ENCODE data around the gene BIRC6.

The BIRC6 gene

DNA sequence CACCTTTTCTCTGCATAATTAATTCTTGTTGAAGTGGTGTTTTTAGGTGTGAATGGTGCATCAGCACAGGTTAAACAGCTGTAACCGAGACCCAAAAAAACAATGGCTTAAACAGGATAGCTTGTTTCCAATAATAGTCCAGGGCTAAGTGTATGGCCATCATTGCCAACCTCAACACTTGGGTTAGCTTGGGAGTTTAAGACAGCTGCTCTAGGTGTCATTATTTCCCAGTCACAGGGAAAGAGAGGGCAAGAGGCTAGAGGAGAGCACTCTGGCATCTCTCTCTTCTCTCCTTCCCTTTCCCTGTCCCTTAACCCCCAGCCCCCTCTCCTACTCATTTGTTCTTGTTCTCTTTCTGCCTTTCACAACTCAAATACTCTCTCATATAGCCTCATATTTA lies 21.1 kb downstream of the BIRC6 start:
- DNase-seq = no peak

DNA sequence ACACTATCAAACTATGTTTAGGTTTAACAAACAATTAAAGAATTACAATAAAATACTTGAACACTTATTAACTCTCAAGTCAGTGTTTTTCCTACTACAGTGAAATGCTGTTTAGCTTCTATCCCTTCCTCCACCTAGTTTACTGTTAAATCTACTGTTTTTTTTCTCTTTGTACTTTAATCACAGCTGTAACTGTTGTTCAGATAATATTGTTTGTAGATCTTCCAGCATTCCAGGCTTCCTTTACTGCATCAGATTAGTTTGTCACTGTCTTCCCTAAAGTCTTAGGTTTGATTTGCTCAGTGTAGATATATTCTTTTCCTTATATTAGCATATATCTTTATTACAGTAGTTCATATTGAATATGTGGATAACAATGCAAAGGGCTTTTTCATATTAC lies 22.5 kb downstream of the BIRC6 start:
- DNase-seq = no peak

- no peak for DNase-seq
Measured at GRCh38 chr2:32383858-32384257, 27.0 kb downstream of the BIRC6 start.

DNA sequence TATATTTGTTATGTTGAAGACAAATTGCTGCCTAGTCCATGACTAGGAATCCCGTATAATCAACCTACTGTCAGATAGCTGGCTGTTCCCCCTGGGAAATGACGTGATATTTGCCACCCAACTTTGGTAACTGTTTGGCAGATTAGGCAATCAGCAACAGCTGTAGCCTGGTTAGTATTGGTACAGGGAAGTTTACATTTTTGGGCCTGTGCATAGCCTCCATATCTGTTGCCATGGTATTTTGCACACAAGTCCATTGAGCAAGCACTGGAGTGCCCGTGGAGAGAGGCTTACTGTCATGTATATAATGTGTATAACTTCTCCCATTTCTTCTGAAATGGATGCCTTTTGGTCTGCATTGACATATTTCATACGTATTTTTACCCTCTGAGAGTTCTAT lies 27.7 kb downstream of the BIRC6 start:
- DNase-seq = no peak

DNA sequence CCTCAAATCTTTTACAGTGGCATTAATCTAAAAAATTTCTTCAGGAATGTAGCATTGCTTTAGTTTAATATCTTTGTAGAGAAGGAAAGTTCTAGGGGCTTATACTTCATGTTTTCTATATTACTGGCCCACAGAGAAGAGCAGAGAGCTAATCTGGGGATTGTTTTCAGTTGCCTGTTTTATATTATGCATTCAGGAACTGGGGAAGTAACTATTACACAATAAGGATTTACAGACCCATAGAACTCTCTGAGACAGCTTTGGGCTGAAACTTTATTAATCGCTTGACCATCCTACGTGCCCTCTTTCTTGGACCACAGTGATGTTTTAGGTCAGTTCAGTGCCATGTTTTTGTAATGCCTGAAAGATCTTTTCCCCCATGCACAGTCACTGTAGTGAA lies 29.9 kb downstream of the BIRC6 start:
- DNase-seq = no peak

GRCh38 chr2:32399221-32399620 lies 42.4 kb downstream of the BIRC6 start:
- no peak for DNase-seq

GRCh38 chr2:32402091-32402490 lies 45.3 kb downstream of the BIRC6 start:
- no peak for DNase-seq

- no peak for DNase-seq
Measured at GRCh38 chr2:32403782-32404181, 47.0 kb downstream of the BIRC6 start.

DNA sequence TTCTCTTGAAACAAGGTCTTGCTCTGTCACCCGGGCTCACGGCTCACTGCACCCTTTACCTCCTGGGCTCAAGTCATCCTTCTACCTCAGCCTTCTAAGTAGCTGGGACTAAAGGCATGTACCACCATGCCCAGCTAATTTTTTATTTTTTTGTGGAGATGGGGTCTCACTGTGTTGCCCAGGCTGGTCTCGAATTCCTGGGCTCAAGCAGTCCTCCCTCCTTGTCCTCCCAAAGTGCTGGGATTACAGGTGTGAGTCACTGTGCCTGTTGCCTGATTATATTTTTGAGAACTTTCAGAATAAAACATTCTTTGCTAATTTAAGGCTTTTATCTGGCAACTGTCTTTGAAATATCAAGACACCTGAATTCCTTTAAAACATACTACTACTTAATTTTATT lies 47.9 kb downstream of the BIRC6 start:
- no peak for DNase-seq

GRCh38 chr2:32416519-32416918 lies 59.7 kb downstream of the BIRC6 start:
- DNase-seq = no peak

GRCh38 chr2:32417659-32418058 lies 60.8 kb downstream of the BIRC6 start:
- DNase-seq = no peak

- no peak for DNase-seq
Measured at GRCh38 chr2:32418778-32419177, 62.0 kb downstream of the BIRC6 start.

- no peak for DNase-seq
Measured at GRCh38 chr2:32422133-32422532, 65.3 kb downstream of the BIRC6 start.

GRCh38 chr2:32423536-32423935 lies 66.7 kb downstream of the BIRC6 start:
- no peak for DNase-seq

DNA sequence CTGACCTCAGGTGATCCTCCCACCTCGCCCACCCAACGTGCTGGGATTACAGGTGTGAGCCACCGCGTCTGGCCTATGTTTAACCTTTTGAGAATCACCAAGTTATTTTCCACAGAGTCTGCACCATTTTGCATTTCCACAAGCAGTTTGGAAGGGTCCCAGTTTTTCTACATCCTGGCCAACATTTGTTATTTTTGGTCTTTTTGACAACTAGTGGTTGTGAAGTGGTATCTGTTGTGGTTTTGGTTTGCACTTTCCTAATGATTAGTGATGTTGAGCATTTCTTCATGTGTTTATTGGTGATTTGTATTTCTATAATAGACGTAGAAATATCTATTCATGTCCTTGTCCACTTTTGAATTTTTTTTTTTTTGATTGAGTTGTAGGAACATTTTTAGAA lies 67.9 kb downstream of the BIRC6 start:
- DNase-seq = no peak

- no peak for DNase-seq
Measured at GRCh38 chr2:32425719-32426141, 68.9 kb downstream of the BIRC6 start.

- DNase-seq = no peak
Measured at GRCh38 chr2:32427672-32428610, 71.1 kb downstream of the BIRC6 start.

DNA sequence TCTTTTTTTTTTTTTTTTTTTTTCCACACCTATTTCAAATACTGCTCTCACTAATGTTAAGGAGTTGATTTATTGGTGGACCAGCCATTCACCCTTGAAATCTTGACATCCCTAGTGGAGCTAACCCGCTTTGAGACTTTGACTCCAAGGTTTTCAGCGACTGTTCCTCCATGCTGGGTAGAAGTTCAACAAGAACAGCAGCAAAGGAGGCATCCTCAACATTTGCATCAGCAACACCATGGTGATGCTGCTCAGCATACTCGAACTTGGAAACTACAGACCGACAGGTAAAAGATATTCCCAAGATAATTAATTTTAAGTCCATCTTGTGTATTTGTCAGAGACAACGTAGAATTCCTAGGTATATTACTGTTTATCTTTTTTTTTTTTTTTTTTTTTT lies 74.0 kb downstream of the BIRC6 start:
- no peak for DNase-seq

DNA sequence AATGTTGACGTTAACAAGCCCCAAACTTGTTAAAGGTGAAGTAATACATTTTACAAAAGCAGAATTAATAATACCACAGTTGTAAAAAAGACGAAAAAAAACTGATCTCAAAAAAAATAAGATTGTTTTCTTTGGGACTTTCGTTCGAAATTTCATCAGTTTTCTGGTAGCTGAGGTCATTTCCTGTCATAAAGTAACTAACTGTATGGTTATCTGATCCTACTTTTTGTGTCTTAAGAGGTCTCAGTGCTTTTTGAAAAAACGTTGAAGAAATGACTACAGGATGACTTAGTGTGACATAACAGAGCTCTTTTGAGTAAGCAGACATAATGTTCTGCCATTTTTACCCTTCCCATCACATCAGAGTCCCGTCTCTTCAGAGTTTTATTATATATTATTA lies 79.3 kb downstream of the BIRC6 start:
- no peak for DNase-seq

DNA sequence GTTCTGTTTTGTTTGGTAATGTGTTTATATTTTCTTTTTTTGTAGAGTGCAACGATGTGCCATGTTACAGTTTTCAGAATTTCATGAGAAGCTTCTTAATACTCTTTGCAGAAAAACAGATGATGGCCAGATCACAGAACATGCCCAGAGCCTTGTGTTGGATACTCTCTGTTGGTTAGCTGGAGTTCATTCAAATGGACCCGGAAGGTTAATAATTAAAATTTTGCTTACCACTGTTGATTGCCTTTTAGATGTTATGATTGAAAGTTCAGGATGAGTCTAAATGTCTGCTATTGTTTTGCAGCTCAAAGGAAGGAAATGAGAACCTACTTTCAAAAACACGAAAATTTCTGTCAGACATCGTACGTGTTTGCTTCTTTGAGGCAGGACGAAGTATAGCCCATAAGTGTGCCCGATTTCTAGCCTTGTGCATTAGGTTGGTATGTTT lies 85.2 kb downstream of the BIRC6 start:
- DNase-seq = no peak

DNA sequence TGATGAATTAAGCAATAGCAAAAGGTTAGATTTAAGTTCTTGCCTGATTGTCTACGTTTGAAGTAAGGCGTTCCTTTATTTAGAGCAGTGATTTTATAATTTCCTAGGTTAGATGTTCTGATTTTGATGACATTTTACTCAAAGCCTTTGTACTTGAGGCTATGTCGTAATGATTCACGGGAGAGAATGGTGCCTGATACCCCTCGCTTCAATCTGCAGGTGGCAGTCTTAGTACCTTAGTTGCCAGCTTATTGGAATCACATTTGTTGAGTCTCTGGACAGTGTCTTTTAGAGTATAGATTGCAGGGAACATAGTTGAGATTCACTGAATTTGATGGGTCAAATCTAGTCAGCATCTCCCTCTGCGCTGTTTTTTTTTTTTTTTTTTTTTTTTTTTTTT lies 89.5 kb downstream of the BIRC6 start:
- DNase-seq = no peak

DNA sequence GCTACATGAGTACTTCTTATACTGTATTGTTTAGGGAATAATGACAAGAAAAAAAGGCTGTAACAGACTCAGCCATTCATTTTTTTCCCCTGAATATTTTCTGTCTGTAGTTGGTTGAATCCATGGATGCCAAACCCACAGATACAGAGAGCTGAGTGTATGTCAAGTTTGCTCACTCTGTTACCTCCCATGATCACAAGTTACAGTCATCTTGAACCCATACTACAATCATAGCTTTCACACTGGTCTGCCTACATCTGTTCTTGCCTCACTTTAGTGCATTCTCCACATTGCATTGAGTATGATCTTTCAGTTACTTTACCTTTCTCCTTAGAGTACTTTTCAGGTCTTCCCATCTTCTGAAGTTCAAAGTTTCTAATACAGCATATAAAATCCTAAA lies 94.0 kb downstream of the BIRC6 start:
- DNase-seq = no peak

GRCh38 chr2:32452338-32453064 lies 95.7 kb downstream of the BIRC6 start:
- DNase-seq = no peak
